NK-92 (cell line): ENCODE measurements around the gene TTLL11.

Source experiments
- DNase-seq: peaks from one replicate; lab custom pipeline; 2025; ENCODE audit not compliant: unreplicated experiment; lab: John Stamatoyannopoulos, UW

The TTLL11 gene

GRCh38 chr9:122110100-122110833, 17.2 kb upstream of the TTLL11 start:
- DNase-seq, result no peak

GRCh38 chr9:122109035-122109813, 16.1 kb upstream of the TTLL11 start:
- no peak for DNase-seq

GRCh38 chr9:122107291-122107805, 14.2 kb upstream of the TTLL11 start:
- no peak for DNase-seq

GRCh38 chr9:122106576-122106975, 13.5 kb upstream of the TTLL11 start:
- no peak for DNase-seq

GRCh38 chr9:122103985-122104384, 10.9 kb upstream of the TTLL11 start:
- no peak for DNase-seq

GRCh38 chr9:122102156-122102555, 9.0 kb upstream of the TTLL11 start:
- no peak for DNase-seq

GRCh38 chr9:122100756-122101155, 7.6 kb upstream of the TTLL11 start:
- DNase-seq, result no peak

- DNase-seq, result no peak
Measured at GRCh38 chr9:122099271-122099869, 6.3 kb upstream of the TTLL11 start.

- DNase-seq, result no peak
Measured at GRCh38 chr9:122097679-122098315, 4.7 kb upstream of the TTLL11 start.

GRCh38 chr9:122096620-122097415, 3.7 kb upstream of the TTLL11 start:
- DNase-seq, result no peak

- DNase-seq, result no peak
Measured at GRCh38 chr9:122095010-122095767, 2.1 kb upstream of the TTLL11 start.

- DNase-seq, result no peak
Measured at GRCh38 chr9:122091682-122092592, 1.2 kb downstream of the TTLL11 start.

- DNase-seq, result no peak
Measured at GRCh38 chr9:122090981-122091380, 2.1 kb downstream of the TTLL11 start.

- no peak for DNase-seq
Measured at GRCh38 chr9:122090287-122090883, 2.7 kb downstream of the TTLL11 start.

- no peak for DNase-seq
Measured at GRCh38 chr9:122088880-122089706, 4.0 kb downstream of the TTLL11 start.

GRCh38 chr9:122087406-122088200, 5.5 kb downstream of the TTLL11 start:
- no peak for DNase-seq

- DNase-seq, result no peak
Measured at GRCh38 chr9:122086873-122087272, 6.2 kb downstream of the TTLL11 start.
